ENCODE results near the gene ARHGAP26.

GRCh38 chr5:143065185-143065965 lies 295.2 kb downstream of the ARHGAP26 start:
- TF ChIP-seq EZH2 (IDR thresholded peaks at IDR 0.05; ENCODE audit: borderline replicate concordance, low read depth, low read length, severe bottlenecking) (no peak), CTCF (IDR thresholded peaks at IDR 0.05; ENCODE audit: extremely low read depth in 1 of 2, insufficient read depth in 1 of 2, low read depth in 1 of 2, low read length in 2 of 2) (no peak), MAX (IDR thresholded peaks at IDR 0.05; ENCODE audit: insufficient read depth, insufficient read length) (no peak), POLR2A (IDR thresholded peaks at IDR 0.05; ENCODE audit: low read depth, low read length) (no peak), POLR2AphosphoS5 (IDR thresholded peaks at IDR 0.05; ENCODE audit: insufficient read depth, low read depth, low read length) (no peak), FOS (IDR thresholded peaks at IDR 0.05; ENCODE audit: borderline replicate concordance, insufficient read depth, low read length) (no peak)
